Tibial artery (tissue), 4 donors: ENCODE data around the gene CDPF1.

Experiments
- DNase-seq, 2 donors: peaks; one replicate each; pipeline ENCODE4 v3.0.0-alpha.2; 2019
- H3K27ac ChIP-seq, 2 donors: fragments of 200-600 bp; sonication (generic) in 1 of 2; 1 replicate in 1 of 2; 2 replicates in 1 of 2; pipeline ENCODE4 v1.5.1; 2018 to 2019; ENCODE audit warnings: mild to moderate bottlenecking in 1 of 2
- H3K27me3 ChIP-seq, 2 donors: fragments of 200-600 bp; sonication (generic) in 1 of 2; one replicate each; pipeline versions ENCODE4 v1.5.1 to v1.6.0; 2016 to 2019
- H3K36me3 ChIP-seq, 3 donors: fragments of 200-600 bp; sonication (generic) in 2 of 3; one replicate each; pipeline ENCODE4 v1.5.1; 2016 to 2019; ENCODE audit warnings: mild to moderate bottlenecking in 2 of 3
- H3K4me1 ChIP-seq, 4 donors: fragments of 200-600 bp; sonication (generic) in 2 of 4; 1 replicate in 3 of 4; 2 replicates in 1 of 4; pipeline ENCODE4 v1.5.1; 2016 to 2019
- H3K4me3 ChIP-seq, 2 donors: fragments of 200-600 bp; sonication (generic) in 1 of 2; 1 replicate in 1 of 2; 2 replicates in 1 of 2; pipeline ENCODE4 v1.5.1; 2018 to 2019; ENCODE audit warnings: mild to moderate bottlenecking in 2 of 2
- H3K9me3 ChIP-seq, 3 donors: fragments of 200-600 bp; sonication (generic) in 1 of 3; one replicate each; pipeline ENCODE4 v1.5.1; 2016 to 2019
- intact Hi-C: fragments of 100-400 bp; cut with DNase I; formaldehyde crosslinking; loops from one replicate; pipeline ENCODE4 v1.15.0; 2023; ENCODE audit warnings: low total_unique reads
- TF ChIP-seq, protein P1 (sequence below), 2 experiments: fragments of 200-600 bp in 1 of 2; fragments of 450-650 bp in 1 of 2; IDR thresholded peaks; one replicate each; pipeline ENCODE4 v1.5.1; 2017 to 2019; ENCODE audit warnings: antibody characterized with exemption in 2 of 2, mild to moderate bottlenecking in 1 of 2, moderate library complexity in 1 of 2

The CDPF1 gene

GRCh38 chr22:46247443-46247975, 2.6 kb downstream of the CDPF1 start:
- H3K9me3 ChIP-seq, result no peaks in the 10 kb centered on the region
- no peak overlapping the region for H3K27ac ChIP-seq
- H3K4me1 ChIP-seq, result peaks cover 0 to 23% (median 15%) of the 10 kb centered on the region in 4 donors
- intact Hi-C loops, result loop anchor here (5.0 kb wide), 1 partner anchor 95 kb away; the partner anchor contains the start of gene PPARA
- peak in 1 of 2 donors; percentile 55 for DNase-seq
- H3K36me3 ChIP-seq, result peaks cover 0 to 37% (median 14%) of the 10 kb centered on the region in 3 donors
- TF ChIP-seq, protein P1, sequence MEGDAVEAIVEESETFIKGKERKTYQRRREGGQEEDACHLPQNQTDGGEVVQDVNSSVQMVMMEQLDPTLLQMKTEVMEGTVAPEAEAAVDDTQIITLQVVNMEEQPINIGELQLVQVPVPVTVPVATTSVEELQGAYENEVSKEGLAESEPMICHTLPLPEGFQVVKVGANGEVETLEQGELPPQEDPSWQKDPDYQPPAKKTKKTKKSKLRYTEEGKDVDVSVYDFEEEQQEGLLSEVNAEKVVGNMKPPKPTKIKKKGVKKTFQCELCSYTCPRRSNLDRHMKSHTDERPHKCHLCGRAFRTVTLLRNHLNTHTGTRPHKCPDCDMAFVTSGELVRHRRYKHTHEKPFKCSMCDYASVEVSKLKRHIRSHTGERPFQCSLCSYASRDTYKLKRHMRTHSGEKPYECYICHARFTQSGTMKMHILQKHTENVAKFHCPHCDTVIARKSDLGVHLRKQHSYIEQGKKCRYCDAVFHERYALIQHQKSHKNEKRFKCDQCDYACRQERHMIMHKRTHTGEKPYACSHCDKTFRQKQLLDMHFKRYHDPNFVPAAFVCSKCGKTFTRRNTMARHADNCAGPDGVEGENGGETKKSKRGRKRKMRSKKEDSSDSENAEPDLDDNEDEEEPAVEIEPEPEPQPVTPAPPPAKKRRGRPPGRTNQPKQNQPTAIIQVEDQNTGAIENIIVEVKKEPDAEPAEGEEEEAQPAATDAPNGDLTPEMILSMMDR (IDR thresholded peaks at IDR 0.05), result no peak
- H3K4me3 ChIP-seq, result no peak overlapping the region
- H3K27me3 ChIP-seq, result no peaks in the 10 kb centered on the region

- no peak overlapping the region for H3K4me3 ChIP-seq
- no peaks in the 10 kb centered on the region for H3K27me3 ChIP-seq
- no peak overlapping the region for H3K27ac ChIP-seq
- intact Hi-C loops, result loop anchor here (5.0 kb wide), 1 partner anchor 94 kb away; the partner anchor contains the start of gene PPARA
- DNase-seq, result peak in 1 of 2 donors; percentile 48
- peaks cover 0 to 37% (median 14%) of the 10 kb centered on the region in 3 donors for H3K36me3 ChIP-seq
- H3K9me3 ChIP-seq, result no peaks in the 10 kb centered on the region
- peaks cover 0 to 19% (median 14%) of the 10 kb centered on the region in 4 donors for H3K4me1 ChIP-seq
- TF ChIP-seq, protein P1 (IDR thresholded peaks at IDR 0.05), result no peak
These were observed 3.9 kb downstream of the CDPF1 start for GRCh38 chr22:46246178-46246577.

DNA sequence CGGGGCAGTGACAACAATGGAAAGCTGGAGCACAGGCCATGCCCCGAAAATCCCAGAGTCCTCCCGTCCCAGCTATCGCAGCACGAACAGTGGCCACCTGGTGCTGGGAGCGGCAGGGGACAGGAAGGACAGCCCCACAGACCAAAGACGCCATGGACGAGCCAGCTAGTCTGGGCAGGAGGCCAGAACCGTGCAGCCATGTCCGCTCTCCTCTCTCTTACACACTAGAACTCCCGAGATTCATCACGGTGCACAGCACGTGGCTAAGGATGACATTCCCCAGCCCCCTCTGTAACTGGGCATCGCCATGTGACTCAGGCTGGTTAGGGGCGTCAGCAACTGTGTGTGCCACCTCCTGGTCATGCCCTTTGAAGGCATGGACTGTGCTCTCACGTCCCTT, 4.6 kb downstream of the CDPF1 start:
- Histone ChIP-seq H3K27me3 (no peaks in the 10 kb centered on the region), H3K9me3 (no peaks in the 10 kb centered on the region), H3K4me3 (no peak overlapping the region), H3K36me3 (peaks cover 0 to 40% (median 14%) of the 10 kb centered on the region in 3 donors), H3K27ac (no peak overlapping the region), H3K4me1 (peaks cover 0 to 12% (median 8%) of the 10 kb centered on the region in 4 donors)
- intact Hi-C loops, result loop anchor here (5.0 kb wide), 1 partner anchor 93 kb away; the partner anchor contains the start of gene PPARA
- peak in 1 of 2 donors; percentile 62 for DNase-seq
- TF ChIP-seq, protein P1 (IDR thresholded peaks at IDR 0.05), result no peak

DNA sequence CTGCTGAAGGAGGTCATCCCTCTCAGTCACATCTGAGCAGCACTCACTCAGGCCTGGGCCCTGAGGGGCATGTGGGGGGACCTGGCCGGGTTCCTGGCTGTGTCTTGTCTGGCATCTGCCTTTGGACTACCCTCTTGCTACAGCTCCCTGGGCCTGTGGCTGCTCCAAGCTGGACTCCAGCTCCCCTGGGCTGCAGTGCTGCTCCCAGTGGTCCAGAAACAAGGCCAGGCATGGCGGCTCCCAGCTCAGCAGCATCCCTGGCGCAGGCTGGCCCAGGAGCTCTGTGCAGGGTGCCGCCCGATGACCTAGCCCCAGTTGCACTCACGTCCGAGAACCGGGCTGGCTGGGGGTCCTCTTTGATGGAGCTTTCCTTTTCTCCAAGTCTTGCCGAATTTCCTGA, 5.3 kb downstream of the CDPF1 start:
- TF ChIP-seq, protein P1 (IDR thresholded peaks at IDR 0.05), result no peak
- intact Hi-C loops, result loop anchor here (5.0 kb wide), 1 partner anchor 92 kb away; the partner anchor contains the start of gene PPARA
- H3K4me1 ChIP-seq, result peaks cover 0 to 10% (median 8%) of the 10 kb centered on the region in 4 donors
- no peaks in the 10 kb centered on the region for H3K9me3 ChIP-seq
- no peak overlapping the region for H3K27ac ChIP-seq
- H3K4me3 ChIP-seq, result no peak overlapping the region
- H3K27me3 ChIP-seq, result no peaks in the 10 kb centered on the region
- peak in 1 of 2 donors; percentile 59 for DNase-seq
- peaks cover 0 to 47% (median 14%) of the 10 kb centered on the region in 3 donors for H3K36me3 ChIP-seq

- Histone ChIP-seq H3K4me3 (no peak overlapping the region), H3K27ac (no peak overlapping the region), H3K27me3 (no peaks in the 10 kb centered on the region), H3K4me1 (no peaks in the 10 kb centered on the region), H3K36me3 (peaks cover 8 to 71% (median 14%) of the 10 kb centered on the region in 3 donors), H3K9me3 (no peaks in the 10 kb centered on the region)
- TF ChIP-seq, protein P1 (IDR thresholded peaks at IDR 0.05), result no peak
- intact Hi-C loops, result no loop called here
- DNase-seq, result peak in 1 of 2 donors; percentile 40
These were observed 8.0 kb downstream of the CDPF1 start for GRCh38 chr22:46242076-46242475.
